Ascending aorta (tissue), 2 donors: ENCODE measurements around the gene COL6A1. TPM values are rescaled to one million over a fixed set of nuclear protein-coding genes. Genes with fewer than 3 reads are reported as not detected.

ENCODE experiments used
- DNase-seq, 2 donors: peaks; one replicate each; pipeline ENCODE4 v3.0.0-alpha.2; 2019; ENCODE audit warnings: low spot score in 2 of 2
- H3K27ac ChIP-seq, 2 donors: fragments of 200-600 bp; sonication (generic); one replicate each; pipeline ENCODE4 v1.5.1; 2016 to 2017; ENCODE audit warnings: mild to moderate bottlenecking in 1 of 2
- H3K27me3 ChIP-seq: fragments of 200-600 bp; sonication (generic); one replicate; pipeline ENCODE4 v1.5.1; 2017
- H3K36me3 ChIP-seq, 2 donors: fragments of 200-600 bp; sonication (generic); one replicate each; pipeline ENCODE4 v1.5.1; 2016
- H3K4me1 ChIP-seq, 2 donors: fragments of 200-600 bp; sonication (generic); one replicate each; pipeline ENCODE4 v1.5.1; 2016 to 2017; ENCODE audit warnings: mild to moderate bottlenecking in 1 of 2
- H3K4me3 ChIP-seq, 2 donors: fragments of 200-600 bp; sonication (generic); one replicate each; pipeline ENCODE4 v1.5.1; 2016 to 2017; ENCODE audit warnings: mild to moderate bottlenecking in 1 of 2
- H3K9me3 ChIP-seq, 2 donors: fragments of 200-600 bp; sonication (generic); one replicate each; pipeline ENCODE4 v1.5.1; 2016
- intact Hi-C: fragments of 100-400 bp; cut with DNase I; formaldehyde crosslinking; loops from one replicate; pipeline ENCODE4 v1.15.1; 2023
- total RNA-seq: library from RNA; depleted of rRNA; stranded (reverse); fragments of >200 nt; gene quantifications from one replicate; pipeline ENCODE4 v1.1.0, GENCODE V29; 2016
- TF ChIP-seq, protein P1 (sequence below), 3 experiments: fragments of 200-600 bp in 2 of 3; fragments of 450-650 bp in 1 of 3; sonication (generic) in 2 of 3; IDR thresholded peaks; one replicate each; pipeline ENCODE4 v1.5.1; 2016 to 2019; ENCODE audit warnings: antibody characterized with exemption in 3 of 3, mild to moderate bottlenecking in 1 of 3, moderate library complexity in 1 of 3

Gene COL6A1
- total RNA-seq, 1 donor from 2014 or later, result 1,564 TPM

GRCh38 chr21:46049890-46050667, 68.5 kb downstream of the COL6A1 start:
- Histone ChIP-seq H3K27ac (peak overlapping the region; percentile 79 to 86), H3K4me3 (no peak overlapping the region), H3K27me3 (no peaks in the 10 kb centered on the region), H3K9me3 (no peaks in the 10 kb centered on the region), H3K36me3 (no peaks in the 10 kb centered on the region), H3K4me1 (peaks cover 5 to 26% of the 10 kb centered on the region in 2 donors)
- TF ChIP-seq, protein P1, sequence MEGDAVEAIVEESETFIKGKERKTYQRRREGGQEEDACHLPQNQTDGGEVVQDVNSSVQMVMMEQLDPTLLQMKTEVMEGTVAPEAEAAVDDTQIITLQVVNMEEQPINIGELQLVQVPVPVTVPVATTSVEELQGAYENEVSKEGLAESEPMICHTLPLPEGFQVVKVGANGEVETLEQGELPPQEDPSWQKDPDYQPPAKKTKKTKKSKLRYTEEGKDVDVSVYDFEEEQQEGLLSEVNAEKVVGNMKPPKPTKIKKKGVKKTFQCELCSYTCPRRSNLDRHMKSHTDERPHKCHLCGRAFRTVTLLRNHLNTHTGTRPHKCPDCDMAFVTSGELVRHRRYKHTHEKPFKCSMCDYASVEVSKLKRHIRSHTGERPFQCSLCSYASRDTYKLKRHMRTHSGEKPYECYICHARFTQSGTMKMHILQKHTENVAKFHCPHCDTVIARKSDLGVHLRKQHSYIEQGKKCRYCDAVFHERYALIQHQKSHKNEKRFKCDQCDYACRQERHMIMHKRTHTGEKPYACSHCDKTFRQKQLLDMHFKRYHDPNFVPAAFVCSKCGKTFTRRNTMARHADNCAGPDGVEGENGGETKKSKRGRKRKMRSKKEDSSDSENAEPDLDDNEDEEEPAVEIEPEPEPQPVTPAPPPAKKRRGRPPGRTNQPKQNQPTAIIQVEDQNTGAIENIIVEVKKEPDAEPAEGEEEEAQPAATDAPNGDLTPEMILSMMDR (IDR thresholded peaks at IDR 0.05), result no peak
- DNase-seq, result peak in 1 of 2 donors; percentile 62
- intact Hi-C loops, result no loop called here

GRCh38 chr21:46050668-46051378, 69.3 kb downstream of the COL6A1 start:
- intact Hi-C loops, result no loop called here
- H3K9me3 ChIP-seq, result no peaks in the 10 kb centered on the region
- peak in 1 of 2 donors; percentile 63 for DNase-seq
- peak overlapping the region; percentile 79 to 86 for H3K27ac ChIP-seq
- no peak overlapping the region for H3K4me3 ChIP-seq
- no peaks in the 10 kb centered on the region for H3K36me3 ChIP-seq
- TF ChIP-seq, protein P1 (IDR thresholded peaks at IDR 0.05), result no peak
- H3K4me1 ChIP-seq, result peaks cover 13 to 33% of the 10 kb centered on the region in 2 donors
- no peaks in the 10 kb centered on the region for H3K27me3 ChIP-seq

DNA sequence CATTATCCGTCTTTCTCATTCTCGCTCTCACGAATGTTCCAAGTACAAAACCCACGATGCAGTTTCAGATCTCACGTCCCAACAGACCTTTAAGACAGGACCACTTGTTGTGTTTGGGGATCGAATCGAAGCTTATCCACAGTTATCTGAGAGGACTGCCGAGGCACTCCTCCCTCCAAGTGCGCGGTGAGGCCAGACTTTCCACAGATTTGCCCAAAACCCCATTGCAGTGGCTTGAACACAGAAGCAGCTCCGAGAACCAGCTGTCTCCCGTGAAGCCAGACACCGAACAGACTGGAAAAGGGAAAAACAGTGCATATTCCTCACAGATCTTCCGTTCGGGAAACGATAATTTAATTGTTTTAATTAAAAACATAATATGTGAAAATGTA, 69.8 kb downstream of the COL6A1 start:
- TF ChIP-seq, protein P1 (IDR thresholded peaks at IDR 0.05), result no peak
- no peaks in the 10 kb centered on the region for H3K27me3 ChIP-seq
- peaks cover 14 to 39% of the 10 kb centered on the region in 2 donors for H3K4me1 ChIP-seq
- H3K27ac ChIP-seq, result peak overlapping the region in 1 of 2 donors; percentile 86
- no peaks in the 10 kb centered on the region for H3K9me3 ChIP-seq
- intact Hi-C loops, result no loop called here
- DNase-seq, result peak in 1 of 2 donors; percentile 31
- H3K4me3 ChIP-seq, result no peak overlapping the region
- H3K36me3 ChIP-seq, result no peaks in the 10 kb centered on the region

DNA sequence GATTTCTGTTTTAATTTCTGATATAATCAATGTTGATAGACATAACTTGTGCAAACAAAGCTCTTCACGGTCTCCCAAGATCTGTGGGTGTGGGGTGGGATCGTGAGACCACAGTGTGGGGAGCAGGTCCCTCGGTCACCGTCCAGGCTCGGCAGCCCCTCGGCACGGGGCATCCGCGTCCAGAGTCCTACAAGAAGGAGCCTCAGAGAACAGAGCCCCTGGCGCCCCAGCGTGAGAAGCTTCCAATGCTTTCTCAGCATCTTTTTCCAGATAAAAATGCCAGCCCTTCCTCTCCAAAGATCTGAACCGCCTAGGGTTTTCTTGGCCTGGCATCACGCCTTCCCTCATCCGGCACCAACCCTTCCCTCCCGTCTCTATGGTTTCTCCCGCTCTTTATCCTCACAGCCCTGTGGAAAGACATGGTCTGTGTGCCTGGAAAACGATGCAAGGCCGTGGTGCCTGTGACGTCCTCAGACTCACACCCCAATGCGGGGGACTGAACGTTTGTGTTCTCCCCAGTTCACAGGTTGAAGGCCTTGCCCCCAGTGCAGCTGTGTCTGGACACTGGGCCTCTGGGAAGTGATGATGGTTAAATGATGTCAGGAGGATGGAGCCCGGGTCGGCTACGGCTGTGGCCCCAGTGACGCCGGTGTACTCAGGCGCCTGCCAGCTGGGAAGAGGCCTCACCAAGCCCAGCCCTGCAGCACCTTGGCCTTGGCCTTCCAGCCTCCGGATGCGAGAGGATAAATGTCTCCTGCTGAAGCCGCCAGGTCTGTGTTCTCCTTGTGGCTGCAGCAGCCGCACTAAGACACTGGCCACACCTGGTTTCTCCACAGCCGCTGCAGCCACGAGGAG, 70.5 kb downstream of the COL6A1 start:
- no peak overlapping the region for H3K4me3 ChIP-seq
- no peak overlapping the region for H3K27ac ChIP-seq
- DNase-seq, result peak in 1 of 2 donors; percentile 52
- peaks cover 18 to 43% of the 10 kb centered on the region in 2 donors for H3K4me1 ChIP-seq
- no peaks in the 10 kb centered on the region for H3K9me3 ChIP-seq
- TF ChIP-seq, protein P1 (IDR thresholded peaks at IDR 0.05), result no peak
- no peaks in the 10 kb centered on the region for H3K36me3 ChIP-seq
- intact Hi-C loops, result no loop called here
- no peaks in the 10 kb centered on the region for H3K27me3 ChIP-seq
